ENCODE results near the gene UGT1A9. TPM values are rescaled to one million over a fixed set of nuclear protein-coding genes. Genes with fewer than 3 reads are reported as not detected.
A peak's percentile ranks its signal among the peaks of the same experiment; 100 is the strongest.
"Not testable (repeated sequence)": the region's sequence is repeated elsewhere in the genome, so short reads cannot be mapped to it uniquely, and the experiment has no call there.

Gene UGT1A9
- total and polyA plus RNA-seq, 2 of the 13 experiments (the other 11 are each of a cell fraction or from before 2014, with no cell fraction given), result 0.07 TPM; not detected in 1

DNA sequence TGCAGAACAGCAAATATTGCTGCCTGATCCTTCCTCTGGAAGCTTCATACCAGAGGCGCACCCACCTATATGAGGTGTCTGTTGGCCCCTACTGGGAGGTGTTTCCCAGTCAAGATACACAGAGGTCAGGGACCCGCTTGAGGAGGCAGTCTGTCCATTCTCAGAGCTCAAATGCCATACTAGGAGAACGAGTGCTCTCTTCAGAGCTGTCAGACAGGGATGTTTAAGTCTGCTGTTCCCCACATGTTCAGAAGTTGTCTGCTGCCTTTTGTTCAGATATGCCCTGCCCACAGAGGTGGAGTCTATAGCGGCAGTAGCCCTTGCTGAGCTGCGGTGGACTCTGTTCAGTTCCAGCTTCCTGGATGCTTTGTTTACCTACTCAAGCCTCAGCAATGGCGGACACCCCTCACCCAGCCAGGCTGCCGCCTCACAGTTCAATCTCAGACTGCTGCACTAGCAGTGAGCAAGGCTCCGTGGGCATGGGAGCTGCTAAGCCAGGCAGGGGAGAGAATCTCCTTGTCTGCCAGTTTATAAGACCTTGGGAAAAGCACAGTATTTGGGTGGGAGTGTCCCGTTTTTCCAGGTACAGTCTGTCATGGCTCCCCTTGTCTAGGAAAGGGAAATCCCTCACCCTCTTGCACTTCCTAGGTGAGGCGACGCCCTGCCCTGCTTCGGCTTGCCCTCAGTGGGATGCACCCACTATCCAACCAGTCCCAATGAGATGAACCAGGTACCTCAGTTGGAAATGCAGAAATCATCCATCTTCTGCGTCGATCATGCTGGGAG is 65.4 kb downstream of the UGT1A9 start (continued):
- TF ChIP-seq, protein P1, sequence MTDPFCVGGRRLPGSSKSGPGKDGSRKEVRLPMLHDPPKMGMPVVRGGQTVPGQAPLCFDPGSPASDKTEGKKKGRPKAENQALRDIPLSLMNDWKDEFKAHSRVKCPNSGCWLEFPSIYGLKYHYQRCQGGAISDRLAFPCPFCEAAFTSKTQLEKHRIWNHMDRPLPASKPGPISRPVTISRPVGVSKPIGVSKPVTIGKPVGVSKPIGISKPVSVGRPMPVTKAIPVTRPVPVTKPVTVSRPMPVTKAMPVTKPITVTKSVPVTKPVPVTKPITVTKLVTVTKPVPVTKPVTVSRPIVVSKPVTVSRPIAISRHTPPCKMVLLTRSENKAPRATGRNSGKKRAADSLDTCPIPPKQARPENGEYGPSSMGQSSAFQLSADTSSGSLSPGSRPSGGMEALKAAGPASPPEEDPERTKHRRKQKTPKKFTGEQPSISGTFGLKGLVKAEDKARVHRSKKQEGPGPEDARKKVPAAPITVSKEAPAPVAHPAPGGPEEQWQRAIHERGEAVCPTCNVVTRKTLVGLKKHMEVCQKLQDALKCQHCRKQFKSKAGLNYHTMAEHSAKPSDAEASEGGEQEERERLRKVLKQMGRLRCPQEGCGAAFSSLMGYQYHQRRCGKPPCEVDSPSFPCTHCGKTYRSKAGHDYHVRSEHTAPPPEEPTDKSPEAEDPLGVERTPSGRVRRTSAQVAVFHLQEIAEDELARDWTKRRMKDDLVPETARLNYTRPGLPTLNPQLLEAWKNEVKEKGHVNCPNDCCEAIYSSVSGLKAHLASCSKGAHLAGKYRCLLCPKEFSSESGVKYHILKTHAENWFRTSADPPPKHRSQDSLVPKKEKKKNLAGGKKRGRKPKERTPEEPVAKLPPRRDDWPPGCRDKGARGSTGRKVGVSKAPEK (CRISPR knock-in tag; IDR thresholded peaks at IDR 0.05; ENCODE audit: borderline replicate concordance), result peak; percentile 85; the same call in 1 of the 2 replicates
- TF ChIP-seq ZBTB7B (CRISPR knock-in tag; IDR thresholded peaks at IDR 0.05), result 0 out of 2 replicates have a peak, but pooled peaks have one; percentile 29
- peak; percentile 19; the same call in 1 of the 2 replicates for TF ChIP-seq FOXO1 (CRISPR knock-in tag; IDR thresholded peaks at IDR 0.05)
- TF ChIP-seq ZSCAN29 (CRISPR knock-in tag; conservative IDR thresholded peaks at IDR 0.05), result 0 out of 2 replicates have a peak, but pooled peaks have one; percentile 92
- TF ChIP-seq, protein P2, sequence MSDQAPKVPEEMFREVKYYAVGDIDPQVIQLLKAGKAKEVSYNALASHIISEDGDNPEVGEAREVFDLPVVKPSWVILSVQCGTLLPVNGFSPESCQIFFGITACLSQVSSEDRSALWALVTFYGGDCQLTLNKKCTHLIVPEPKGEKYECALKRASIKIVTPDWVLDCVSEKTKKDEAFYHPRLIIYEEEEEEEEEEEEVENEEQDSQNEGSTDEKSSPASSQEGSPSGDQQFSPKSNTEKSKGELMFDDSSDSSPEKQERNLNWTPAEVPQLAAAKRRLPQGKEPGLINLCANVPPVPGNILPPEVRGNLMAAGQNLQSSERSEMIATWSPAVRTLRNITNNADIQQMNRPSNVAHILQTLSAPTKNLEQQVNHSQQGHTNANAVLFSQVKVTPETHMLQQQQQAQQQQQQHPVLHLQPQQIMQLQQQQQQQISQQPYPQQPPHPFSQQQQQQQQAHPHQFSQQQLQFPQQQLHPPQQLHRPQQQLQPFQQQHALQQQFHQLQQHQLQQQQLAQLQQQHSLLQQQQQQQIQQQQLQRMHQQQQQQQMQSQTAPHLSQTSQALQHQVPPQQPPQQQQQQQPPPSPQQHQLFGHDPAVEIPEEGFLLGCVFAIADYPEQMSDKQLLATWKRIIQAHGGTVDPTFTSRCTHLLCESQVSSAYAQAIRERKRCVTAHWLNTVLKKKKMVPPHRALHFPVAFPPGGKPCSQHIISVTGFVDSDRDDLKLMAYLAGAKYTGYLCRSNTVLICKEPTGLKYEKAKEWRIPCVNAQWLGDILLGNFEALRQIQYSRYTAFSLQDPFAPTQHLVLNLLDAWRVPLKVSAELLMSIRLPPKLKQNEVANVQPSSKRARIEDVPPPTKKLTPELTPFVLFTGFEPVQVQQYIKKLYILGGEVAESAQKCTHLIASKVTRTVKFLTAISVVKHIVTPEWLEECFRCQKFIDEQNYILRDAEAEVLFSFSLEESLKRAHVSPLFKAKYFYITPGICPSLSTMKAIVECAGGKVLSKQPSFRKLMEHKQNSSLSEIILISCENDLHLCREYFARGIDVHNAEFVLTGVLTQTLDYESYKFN (CRISPR knock-in tag; conservative IDR thresholded peaks at IDR 0.05), result peak; percentile 84
- peak; percentile 45; the same call in 1 of the 2 replicates for TF ChIP-seq FOXA1 (IDR thresholded peaks at IDR 0.05)
- peak; percentile 95 for TF ChIP-seq FOXA1 (CRISPR knock-in tag; IDR thresholded peaks at IDR 0.05)
- peak; percentile 44; the same call in 1 of the 2 replicates for TF ChIP-seq ZFP1 (CRISPR knock-in tag; IDR thresholded peaks at IDR 0.05)
- TF ChIP-seq ASH2L (IDR thresholded peaks at IDR 0.05; ENCODE audit: insufficient read length, low read depth, low read length), result peak; percentile 36
- peak; percentile 70; the same call in 1 of the 2 replicates for TF ChIP-seq ZNF280B (CRISPR knock-in tag; IDR thresholded peaks at IDR 0.05; ENCODE audit: borderline replicate concordance)
- TF ChIP-seq ZNF792 (CRISPR knock-in tag; IDR thresholded peaks at IDR 0.05), result peak; percentile 14
- TF ChIP-seq, protein P3, sequence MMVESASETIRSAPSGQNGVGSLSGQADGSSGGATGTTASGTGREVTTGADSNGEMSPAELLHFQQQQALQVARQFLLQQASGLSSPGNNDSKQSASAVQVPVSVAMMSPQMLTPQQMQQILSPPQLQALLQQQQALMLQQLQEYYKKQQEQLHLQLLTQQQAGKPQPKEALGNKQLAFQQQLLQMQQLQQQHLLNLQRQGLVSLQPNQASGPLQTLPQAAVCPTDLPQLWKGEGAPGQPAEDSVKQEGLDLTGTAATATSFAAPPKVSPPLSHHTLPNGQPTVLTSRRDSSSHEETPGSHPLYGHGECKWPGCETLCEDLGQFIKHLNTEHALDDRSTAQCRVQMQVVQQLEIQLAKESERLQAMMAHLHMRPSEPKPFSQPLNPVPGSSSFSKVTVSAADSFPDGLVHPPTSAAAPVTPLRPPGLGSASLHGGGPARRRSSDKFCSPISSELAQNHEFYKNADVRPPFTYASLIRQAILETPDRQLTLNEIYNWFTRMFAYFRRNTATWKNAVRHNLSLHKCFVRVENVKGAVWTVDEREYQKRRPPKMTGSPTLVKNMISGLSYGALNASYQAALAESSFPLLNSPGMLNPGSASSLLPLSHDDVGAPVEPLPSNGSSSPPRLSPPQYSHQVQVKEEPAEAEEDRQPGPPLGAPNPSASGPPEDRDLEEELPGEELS (CRISPR knock-in tag; IDR thresholded peaks at IDR 0.05), result peak; percentile 62
- TF ChIP-seq BCL6 (CRISPR knock-in tag; IDR thresholded peaks at IDR 0.05), result peak; percentile 12; the same call in 1 of the 2 replicates
- TF ChIP-seq ZBTB38 (CRISPR knock-in tag; IDR thresholded peaks at IDR 0.05), result peak; percentile 70
- TF ChIP-seq ZNF446 (CRISPR knock-in tag; IDR thresholded peaks at IDR 0.05), result 0 out of 2 replicates have a peak, but pooled peaks have one; percentile 28
- not testable (repeated sequence) for TF ChIP-seq NONO, SOX6 (IDR thresholded peaks at IDR 0.05)
- peak; percentile 69 for TF ChIP-seq NONO (CRISPR knock-in tag; conservative IDR thresholded peaks at IDR 0.05)
- TF ChIP-seq SOX6 (CRISPR knock-in tag; IDR thresholded peaks at IDR 0.05), result peak; percentile 82
- TF ChIP-seq PHF8 (CRISPR knock-in tag; IDR thresholded peaks at IDR 0.05), result 0 out of 2 replicates have a peak, but pooled peaks have one; percentile 16
